GM12872 (cell line): ENCODE measurements around the gene COG1.

Source experiments
- TF ChIP-seq, protein P1 (sequence below): IDR thresholded peaks from 3 replicates; pipeline ENCODE4 v1.5.1; 2011; ENCODE audit warnings: low read depth, mild to moderate bottlenecking, low read length, moderate library complexity; ENCODE audit not compliant: insufficient read depth

The COG1 gene

DNA sequence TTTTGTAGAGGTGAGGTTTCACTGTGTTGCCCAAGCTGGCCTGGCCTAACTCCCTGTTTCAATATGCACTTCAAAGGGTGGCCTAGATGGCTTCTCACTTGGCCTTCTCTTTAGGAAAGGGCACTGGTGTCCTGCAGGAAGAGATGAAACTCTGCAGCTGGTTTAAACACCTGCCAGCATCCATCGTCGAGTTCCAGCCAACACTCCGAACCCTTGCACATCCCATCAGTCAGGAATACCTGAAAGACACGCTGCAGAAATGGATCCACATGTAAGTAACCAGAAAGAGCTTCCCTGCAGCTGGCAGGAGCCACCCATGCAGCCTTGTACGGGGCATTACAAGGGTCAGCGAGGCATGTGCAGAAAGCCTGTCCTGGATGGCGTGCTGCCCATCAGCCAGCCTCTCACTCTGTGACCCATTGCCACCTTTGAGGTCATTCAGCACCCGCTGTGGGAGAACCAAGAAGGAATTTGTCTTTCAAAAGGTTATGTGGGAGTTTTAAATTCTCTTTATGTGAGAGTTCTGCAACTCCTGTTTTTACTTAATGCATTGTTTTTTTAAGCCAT lies 7.0 kb downstream of the COG1 start:
- TF ChIP-seq, protein P1, sequence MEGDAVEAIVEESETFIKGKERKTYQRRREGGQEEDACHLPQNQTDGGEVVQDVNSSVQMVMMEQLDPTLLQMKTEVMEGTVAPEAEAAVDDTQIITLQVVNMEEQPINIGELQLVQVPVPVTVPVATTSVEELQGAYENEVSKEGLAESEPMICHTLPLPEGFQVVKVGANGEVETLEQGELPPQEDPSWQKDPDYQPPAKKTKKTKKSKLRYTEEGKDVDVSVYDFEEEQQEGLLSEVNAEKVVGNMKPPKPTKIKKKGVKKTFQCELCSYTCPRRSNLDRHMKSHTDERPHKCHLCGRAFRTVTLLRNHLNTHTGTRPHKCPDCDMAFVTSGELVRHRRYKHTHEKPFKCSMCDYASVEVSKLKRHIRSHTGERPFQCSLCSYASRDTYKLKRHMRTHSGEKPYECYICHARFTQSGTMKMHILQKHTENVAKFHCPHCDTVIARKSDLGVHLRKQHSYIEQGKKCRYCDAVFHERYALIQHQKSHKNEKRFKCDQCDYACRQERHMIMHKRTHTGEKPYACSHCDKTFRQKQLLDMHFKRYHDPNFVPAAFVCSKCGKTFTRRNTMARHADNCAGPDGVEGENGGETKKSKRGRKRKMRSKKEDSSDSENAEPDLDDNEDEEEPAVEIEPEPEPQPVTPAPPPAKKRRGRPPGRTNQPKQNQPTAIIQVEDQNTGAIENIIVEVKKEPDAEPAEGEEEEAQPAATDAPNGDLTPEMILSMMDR: no peak

DNA sequence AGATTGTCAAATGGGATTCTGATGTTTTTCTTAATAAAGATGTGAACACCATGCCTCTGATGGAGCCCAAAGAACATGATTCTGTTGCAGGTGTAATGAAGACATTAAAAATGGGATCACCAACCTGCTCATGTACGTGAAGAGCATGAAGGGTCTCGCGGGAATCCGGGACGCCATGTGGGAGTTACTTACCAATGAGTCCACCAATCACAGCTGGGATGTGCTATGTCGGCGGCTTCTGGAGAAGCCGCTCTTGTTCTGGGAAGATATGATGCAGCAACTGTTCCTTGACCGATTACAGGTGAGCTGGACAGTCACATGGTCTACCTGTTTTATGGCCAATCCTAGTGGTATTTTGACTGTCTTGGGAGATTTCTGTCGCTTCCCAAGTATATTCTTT lies 7.6 kb downstream of the COG1 start:
- TF ChIP-seq, protein P1: no peak

DNA sequence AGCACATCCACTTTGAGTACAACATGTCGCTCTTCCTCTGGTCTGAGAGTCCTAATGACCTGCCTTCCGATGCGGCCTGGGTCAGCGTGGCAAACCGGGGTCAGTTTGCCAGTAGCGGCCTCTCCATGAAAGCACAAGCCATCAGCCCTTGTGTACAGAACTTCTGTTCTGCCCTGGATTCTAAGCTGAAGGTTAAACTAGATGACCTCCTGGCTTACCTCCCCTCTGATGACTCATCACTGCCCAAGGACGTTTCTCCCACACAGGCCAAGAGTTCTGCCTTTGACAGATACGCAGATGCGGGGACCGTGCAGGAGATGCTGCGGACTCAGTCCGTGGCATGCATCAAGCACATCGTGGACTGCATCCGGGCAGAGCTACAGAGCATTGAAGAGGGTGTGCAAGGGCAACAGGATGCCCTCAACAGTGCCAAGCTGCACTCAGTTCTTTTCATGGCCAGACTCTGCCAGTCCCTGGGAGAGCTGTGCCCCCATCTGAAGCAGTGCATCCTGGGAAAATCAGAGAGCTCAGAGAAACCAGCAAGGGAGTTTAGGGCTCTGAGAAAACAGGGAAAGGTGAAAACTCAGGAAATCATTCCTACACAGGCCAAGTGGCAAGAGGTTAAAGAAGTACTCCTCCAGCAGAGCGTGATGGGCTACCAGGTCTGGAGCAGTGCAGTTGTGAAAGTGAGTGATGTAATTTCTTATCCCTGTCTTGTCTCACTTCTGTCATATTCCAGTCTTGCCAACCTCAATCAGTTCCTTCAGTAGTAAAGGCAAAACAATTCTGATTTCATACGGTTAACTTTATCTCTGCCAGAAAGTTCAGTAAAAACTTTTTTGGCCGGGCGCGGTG lies 8.6 kb downstream of the COG1 start:
- TF ChIP-seq, protein P1: no peak

DNA sequence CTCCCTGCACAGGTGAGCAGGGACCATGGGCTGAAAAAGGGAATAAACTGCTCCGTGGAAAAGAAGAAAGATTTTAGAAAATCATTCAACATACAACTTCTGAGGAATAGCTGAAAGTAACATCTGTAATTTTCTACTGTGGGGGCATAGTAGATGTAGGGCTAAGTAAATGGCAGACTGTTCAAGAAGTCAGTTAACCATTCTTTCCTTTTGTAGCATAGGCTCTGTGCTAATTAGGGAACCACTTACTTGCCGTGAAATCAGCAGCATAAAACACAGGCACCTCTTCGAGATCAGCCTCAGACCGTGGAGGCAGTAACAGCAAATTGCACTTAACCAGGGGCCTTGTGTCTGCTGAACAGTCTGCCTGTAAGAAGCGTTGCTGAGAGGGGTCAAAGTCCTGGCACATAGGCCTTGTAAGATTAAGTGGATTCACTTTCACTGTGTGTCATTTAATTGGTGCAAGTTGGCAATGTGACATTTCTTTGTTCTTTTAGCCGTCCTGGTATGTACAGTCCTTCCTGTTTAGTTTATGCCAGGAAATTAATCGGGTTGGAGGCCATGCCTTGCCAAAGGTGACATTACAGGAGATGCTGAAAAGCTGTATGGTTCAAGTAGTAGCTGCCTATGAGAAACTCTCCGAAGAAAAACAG lies 10.4 kb downstream of the COG1 start:
- TF ChIP-seq, protein P1: no peak

DNA sequence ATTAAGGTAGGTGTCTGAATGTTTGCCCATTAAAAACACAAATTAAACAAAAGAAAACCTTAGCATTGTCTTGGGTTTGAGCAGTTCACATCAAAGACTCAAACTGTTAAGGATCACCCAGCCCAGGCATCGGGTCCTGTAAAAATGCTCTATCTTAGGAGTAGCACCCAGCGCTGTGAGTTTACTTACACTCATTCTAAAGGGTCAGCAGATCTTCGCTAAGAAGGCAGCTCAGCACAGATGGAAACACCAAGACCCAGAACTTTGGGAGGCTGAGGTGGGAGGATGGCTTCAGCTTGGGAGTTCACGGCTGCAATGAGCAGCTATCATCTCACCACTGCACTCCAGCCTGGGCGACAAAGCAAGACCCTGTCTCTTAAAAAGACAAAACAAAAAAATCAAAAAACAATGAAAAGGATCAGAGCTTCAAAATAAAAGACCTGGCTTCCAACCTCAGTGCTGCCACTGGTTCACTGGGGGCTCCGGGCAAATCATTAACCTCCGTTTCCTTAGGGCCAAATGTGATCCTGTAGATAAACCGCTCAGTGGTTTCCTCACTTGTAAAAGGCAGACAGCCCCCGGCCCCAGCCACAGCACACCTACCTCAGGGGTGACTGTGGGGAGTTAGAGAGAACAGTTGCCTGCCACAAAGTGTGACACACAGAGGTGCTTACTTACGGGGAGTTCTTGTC lies 11.1 kb downstream of the COG1 start:
- TF ChIP-seq, protein P1: no peak

DNA sequence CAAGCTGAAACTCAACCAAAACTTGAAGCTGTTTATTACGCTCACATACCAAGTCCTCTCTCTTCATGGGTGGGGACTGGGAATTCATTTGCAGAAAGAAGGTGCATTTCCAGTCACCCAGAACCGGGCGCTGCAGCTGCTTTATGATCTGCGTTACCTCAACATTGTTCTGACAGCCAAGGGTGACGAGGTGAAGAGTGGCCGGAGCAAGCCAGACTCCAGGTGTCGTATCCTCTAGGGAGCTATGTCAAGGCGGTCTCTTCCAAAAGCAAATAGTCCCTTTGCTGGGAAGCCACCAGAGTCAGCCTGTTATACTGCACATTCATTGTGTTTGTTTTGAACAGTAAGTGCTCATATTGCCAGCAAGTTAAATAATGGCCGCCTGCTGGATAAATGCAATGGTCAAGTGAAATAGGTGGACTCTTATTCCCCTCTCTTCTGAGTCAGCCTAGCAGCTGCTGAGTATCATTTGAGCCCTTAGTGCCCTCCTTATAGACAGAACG lies 12.7 kb downstream of the COG1 start:
- TF ChIP-seq, protein P1: no peak
